Esophagus muscularis mucosa (tissue), 4 donors: ENCODE results near the gene HOTAIR. TPM values are rescaled to one million over a fixed set of nuclear protein-coding genes. Genes with fewer than 3 reads are reported as not detected.

Experiments
- DNase-seq: peaks from one replicate; pipeline ENCODE4 v3.0.0-alpha.2; 2017; ENCODE audit errors: extremely low spot score
- H3K27ac ChIP-seq, 4 donors: fragments of 200-600 bp; sonication (generic); replicated peaks in 1 of 4; 1 replicate in 3 of 4; 2 replicates in 1 of 4; pipeline ENCODE4 v1.5.1; 2016 to 2019; ENCODE audit warnings: mild to moderate bottlenecking in 1 of 4
- H3K27me3 ChIP-seq, 4 donors: fragments of 200-600 bp; sonication (generic); one replicate each; pipeline versions ENCODE4 v1.5.1 to v1.6.0; 2016 to 2019
- H3K36me3 ChIP-seq, 4 donors: fragments of 200-600 bp; sonication (generic); one replicate each; pipeline ENCODE4 v1.5.1; 2016 to 2019
- H3K4me1 ChIP-seq, 4 donors: fragments of 200-600 bp; sonication (generic); one replicate each; pipeline ENCODE4 v1.5.1; 2016 to 2019
- H3K4me3 ChIP-seq, 4 donors: fragments of 200-600 bp; sonication (generic); 1 replicate in 2 of 4; 2 replicates in 2 of 4; pipeline ENCODE4 v1.5.1; 2016 to 2019; ENCODE audit warnings: mild to moderate bottlenecking in 4 of 4, moderate library complexity in 1 of 4
- H3K9me3 ChIP-seq, 4 donors: fragments of 200-600 bp; sonication (generic); 1 replicate in 3 of 4; 2 replicates in 1 of 4; pipeline ENCODE4 v1.5.1; 2016 to 2019
- CTCF ChIP-seq, 3 experiments: fragments of 200-600 bp in 2 of 3; fragments of 450-650 bp in 1 of 3; sonication (generic) in 2 of 3; IDR thresholded peaks; one replicate each; pipeline ENCODE4 v1.5.1; 2017 to 2019; ENCODE audit warnings: antibody characterized with exemption in 3 of 3, mild to moderate bottlenecking in 2 of 3, moderate library complexity in 1 of 3
- EP300 ChIP-seq: sonication (generic); formaldehyde crosslinking; IDR thresholded peaks from one replicate; pipeline ENCODE4 v1.6.1; 2017; ENCODE audit warnings: antibody characterized with exemption
- POLR2A ChIP-seq: fragments of 450-650 bp; IDR thresholded peaks from one replicate; pipeline ENCODE4 v1.6.1; 2017; ENCODE audit warnings: antibody characterized with exemption, moderate library complexity, mild to moderate bottlenecking, low read depth
- POLR2AphosphoS5 ChIP-seq, 2 donors: sonication (generic); formaldehyde crosslinking; IDR thresholded peaks; one replicate each; pipeline ENCODE4 v1.6.1; 2017; ENCODE audit warnings: antibody characterized with exemption in 2 of 2
- WGBS: methylation state at CpG from one replicate; pipeline ENCODE4 v1.1.5; 2018; 5-methylcytosine and 5-hydroxymethylcytosine counted together
- intact Hi-C: fragments of 100-400 bp; cut with DNase I; formaldehyde crosslinking; loops from one replicate; pipeline ENCODE4 v1.15.1; 2023
- total RNA-seq, 4 donors: library from RNA; depleted of rRNA; stranded (reverse); fragments of >200 nt; gene quantifications; one replicate each; pipeline versions ENCODE4 v1.1.0 to v1.2.1, GENCODE V29; 2016

Gene HOTAIR
- total RNA-seq, 4 donors from 2014 or later, result not detected

DNA sequence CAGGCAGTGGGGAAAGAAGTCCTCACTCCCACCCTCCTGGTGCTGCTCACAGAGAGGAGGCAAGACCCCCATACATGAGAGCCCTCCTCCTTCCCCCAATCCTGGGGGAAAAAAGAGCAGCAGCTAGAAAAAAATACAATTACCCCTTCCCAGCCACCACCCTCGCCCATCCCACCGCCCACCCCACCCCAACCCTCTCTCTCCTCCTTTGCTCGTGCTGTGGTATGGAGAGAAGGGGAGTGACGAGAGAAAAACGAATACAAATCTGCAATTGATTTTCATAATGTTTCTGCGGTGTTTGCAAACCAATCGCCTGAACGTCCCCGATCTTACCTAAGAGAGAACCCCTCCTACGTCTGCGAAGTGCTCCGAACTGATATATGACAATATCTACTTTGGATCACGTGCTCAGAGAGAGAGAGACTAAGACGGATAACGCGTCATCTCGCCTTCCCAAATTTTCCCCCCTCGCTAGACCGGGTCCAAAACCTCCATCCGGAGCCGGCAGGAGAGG is 2.0 kb downstream of the HOTAIR start, which contains the start of gene HOXC11:
HOXC11 (plus strand) TSS at position 405 of the 514 bp plus-strand sequence. CDS start 116 bp downstream, outside the sequence.
- Histone ChIP-seq H3K4me3 (peak within 1 kb of the TSS; percentile 12 to 46 (median 31)), H3K27me3 (peaks cover 16 to 100% (median 93%) of the 10 kb centered on the region in 4 donors), H3K9me3 (no peaks in the 10 kb centered on the region), H3K27ac (no peak within 1 kb of the TSS), H3K4me1 (peaks cover 24 to 33% (median 28%) of the 10 kb centered on the region in 4 donors), H3K36me3 (no peaks in the 10 kb centered on the region)
- WGBS, result 8% methylated on average over 12 of the region's 21 CpGs
- no peak for DNase-seq
- intact Hi-C loops, result no loop called here
- no peak for TF ChIP-seq CTCF (IDR thresholded peaks at IDR 0.05)
- TF ChIP-seq POLR2AphosphoS5 (IDR thresholded peaks at IDR 0.05), result no peak
- no peak for TF ChIP-seq POLR2A
- TF ChIP-seq EP300, result no peak

DNA sequence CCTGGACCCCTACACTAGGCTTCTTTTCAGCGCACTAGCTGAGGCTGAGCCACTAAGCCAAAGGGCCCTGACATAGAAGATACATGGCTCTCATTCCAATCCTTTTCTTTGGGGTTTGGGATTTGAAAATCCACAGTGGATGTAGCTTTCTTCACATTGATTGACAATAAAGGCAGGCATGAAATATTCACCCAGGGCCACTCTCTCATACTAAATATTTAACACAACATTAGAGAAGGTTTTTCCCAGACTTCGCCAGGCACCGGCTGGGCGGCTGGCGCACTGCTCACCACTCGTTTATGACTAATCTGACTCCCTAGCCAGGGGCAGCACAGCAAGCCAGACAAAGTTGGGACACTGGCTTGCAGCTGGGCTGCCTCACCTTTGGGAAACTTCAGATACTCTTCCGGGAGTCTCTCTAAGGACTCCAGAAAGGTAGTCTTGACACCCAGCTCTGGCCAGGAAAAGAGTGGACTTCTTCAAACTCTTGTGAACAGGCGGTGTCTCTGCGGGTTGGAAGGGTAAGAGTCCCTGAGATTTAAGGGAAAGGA is 2.5 kb downstream of the HOTAIR start:
- no peak overlapping the region for H3K4me3 ChIP-seq
- H3K36me3 ChIP-seq, result no peaks in the 10 kb centered on the region
- H3K4me1 ChIP-seq, result peaks cover 24 to 33% (median 28%) of the 10 kb centered on the region in 4 donors
- TF ChIP-seq EP300 (no peak), CTCF (IDR thresholded peaks at IDR 0.05) (no peak), POLR2AphosphoS5 (IDR thresholded peaks at IDR 0.05) (no peak)
- intact Hi-C loops, result no loop called here
- DNase-seq, result no peak
- H3K27ac ChIP-seq, result no peak overlapping the region
- H3K27me3 ChIP-seq, result peaks cover 16 to 100% (median 93%) of the 10 kb centered on the region in 4 donors
- no peaks in the 10 kb centered on the region for H3K9me3 ChIP-seq
- WGBS, result 37% methylated on average over 4 of the region's 9 CpGs

DNA sequence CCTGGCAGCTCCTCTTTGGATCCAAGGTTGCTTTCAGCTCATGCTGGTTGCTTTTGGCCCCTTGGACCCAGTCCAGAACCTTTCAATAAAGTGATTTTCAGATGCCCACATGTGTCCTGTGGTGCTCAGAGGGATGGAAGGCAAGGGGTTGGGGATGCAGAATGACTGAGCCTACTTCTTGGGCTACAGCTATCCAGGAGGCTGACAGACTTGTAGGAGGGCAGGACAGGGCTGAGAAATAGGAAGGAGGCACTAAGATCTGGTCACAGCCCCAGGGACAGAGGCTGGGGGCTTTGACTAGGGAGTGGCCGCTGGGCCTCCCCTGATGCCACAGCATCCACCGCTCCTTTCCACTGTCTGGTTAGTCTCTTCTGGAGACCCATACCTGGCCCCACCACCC is 3.1 kb downstream of the HOTAIR start:
- WGBS, result no CpG with 5 or more reads among the region's 2 CpGs
- DNase-seq, result no peak
- Histone ChIP-seq H3K9me3 (no peaks in the 10 kb centered on the region), H3K36me3 (no peaks in the 10 kb centered on the region), H3K4me1 (peaks cover 24 to 35% (median 29%) of the 10 kb centered on the region in 4 donors), H3K27ac (no peak overlapping the region), H3K4me3 (no peak overlapping the region), H3K27me3 (peaks cover 16 to 100% (median 95%) of the 10 kb centered on the region in 4 donors)
- TF ChIP-seq POLR2A (no peak), POLR2AphosphoS5 (IDR thresholded peaks at IDR 0.05) (no peak), EP300 (no peak), CTCF (IDR thresholded peaks at IDR 0.05) (no peak)
- intact Hi-C loops, result no loop called here

DNA sequence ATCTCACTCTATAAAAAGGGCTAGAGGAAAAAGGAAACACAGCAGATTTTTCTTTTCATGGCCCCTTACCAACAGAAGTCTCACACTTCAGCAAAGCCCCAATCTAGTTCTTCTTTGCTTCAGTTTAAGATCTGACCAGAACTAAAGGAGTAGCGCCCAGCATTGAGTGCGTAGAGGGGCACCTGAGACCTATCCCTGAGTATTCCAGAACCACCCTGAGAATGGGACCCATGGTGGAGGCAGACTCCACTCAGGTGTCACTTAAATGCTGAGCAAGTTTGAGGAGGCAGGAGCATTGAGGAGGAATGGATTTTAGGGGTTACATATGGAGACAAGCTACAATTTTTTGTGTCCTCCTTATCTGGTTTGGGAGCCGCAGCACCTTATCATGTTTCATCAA is 3.6 kb downstream of the HOTAIR start:
- WGBS, result 73% methylated on average over 3 of the region's 3 CpGs
- DNase-seq, result no peak
- Histone ChIP-seq H3K36me3 (no peaks in the 10 kb centered on the region), H3K27ac (no peak overlapping the region), H3K4me1 (peaks cover 24 to 40% (median 35%) of the 10 kb centered on the region in 4 donors), H3K27me3 (peaks cover 16 to 100% (median 95%) of the 10 kb centered on the region in 4 donors), H3K4me3 (no peak overlapping the region), H3K9me3 (no peaks in the 10 kb centered on the region)
- TF ChIP-seq POLR2AphosphoS5 (IDR thresholded peaks at IDR 0.05) (no peak), CTCF (IDR thresholded peaks at IDR 0.05) (no peak), EP300 (no peak)
- intact Hi-C loops, result no loop called here

GRCh38 chr12:53970451-53970850 is 4.3 kb downstream of the HOTAIR start:
- peaks cover 23 to 43% (median 38%) of the 10 kb centered on the region in 4 donors for H3K4me1 ChIP-seq
- WGBS, result 38% methylated on average over 4 of the region's 4 CpGs
- H3K27me3 ChIP-seq, result peaks cover 16 to 100% (median 95%) of the 10 kb centered on the region in 4 donors
- TF ChIP-seq POLR2A, result no peak
- no peak for TF ChIP-seq CTCF (IDR thresholded peaks at IDR 0.05)
- TF ChIP-seq EP300, result no peak
- TF ChIP-seq POLR2AphosphoS5 (IDR thresholded peaks at IDR 0.05), result no peak
- H3K9me3 ChIP-seq, result no peaks in the 10 kb centered on the region
- no peak for DNase-seq
- H3K27ac ChIP-seq, result no peak overlapping the region
- H3K4me3 ChIP-seq, result no peak overlapping the region
- intact Hi-C loops, result no loop called here
- H3K36me3 ChIP-seq, result no peaks in the 10 kb centered on the region
